BLaER1 (cell line): ENCODE measurements around the gene SLC31A1.
"Not testable (repeated sequence)": the region's sequence is repeated elsewhere in the genome, so short reads cannot be mapped to it uniquely, and the experiment has no call there.

Experiments used
- H3K27ac ChIP-seq: shearing (Covaris generic); formaldehyde crosslinking; 2 replicates; pipeline ENCODE4 v1.8.1; 2022
- H3K27me3 ChIP-seq: shearing (Covaris generic); formaldehyde crosslinking; 2 replicates; pipeline ENCODE4 v1.8.1; 2022
- H3K36me3 ChIP-seq: shearing (Covaris generic); formaldehyde crosslinking; 2 replicates; pipeline ENCODE4 v1.8.1; 2022
- H3K4me1 ChIP-seq: shearing (Covaris generic); formaldehyde crosslinking; 2 replicates; pipeline ENCODE4 v1.8.1; 2022
- H3K4me2 ChIP-seq: shearing (Covaris generic); formaldehyde crosslinking; 2 replicates; pipeline ENCODE4 v1.8.1; 2022
- H3K4me3 ChIP-seq: shearing (Covaris generic); formaldehyde crosslinking; 2 replicates; pipeline ENCODE4 v1.8.1; 2022
- H3K9ac ChIP-seq: shearing (Covaris generic); formaldehyde crosslinking; 2 replicates; pipeline ENCODE4 v1.8.1; 2022
- H3K9me3 ChIP-seq: shearing (Covaris generic); formaldehyde crosslinking; 2 replicates; pipeline ENCODE4 v1.8.1; 2022
- H4K20me1 ChIP-seq: shearing (Covaris generic); formaldehyde crosslinking; 2 replicates; pipeline ENCODE4 v1.8.1; 2022
- Cebpa-rat ChIP-seq: shearing (Covaris generic); IDR thresholded peaks from 2 replicates; pipeline ENCODE4 v1.8.1; 2022

The SLC31A1 gene

DNA sequence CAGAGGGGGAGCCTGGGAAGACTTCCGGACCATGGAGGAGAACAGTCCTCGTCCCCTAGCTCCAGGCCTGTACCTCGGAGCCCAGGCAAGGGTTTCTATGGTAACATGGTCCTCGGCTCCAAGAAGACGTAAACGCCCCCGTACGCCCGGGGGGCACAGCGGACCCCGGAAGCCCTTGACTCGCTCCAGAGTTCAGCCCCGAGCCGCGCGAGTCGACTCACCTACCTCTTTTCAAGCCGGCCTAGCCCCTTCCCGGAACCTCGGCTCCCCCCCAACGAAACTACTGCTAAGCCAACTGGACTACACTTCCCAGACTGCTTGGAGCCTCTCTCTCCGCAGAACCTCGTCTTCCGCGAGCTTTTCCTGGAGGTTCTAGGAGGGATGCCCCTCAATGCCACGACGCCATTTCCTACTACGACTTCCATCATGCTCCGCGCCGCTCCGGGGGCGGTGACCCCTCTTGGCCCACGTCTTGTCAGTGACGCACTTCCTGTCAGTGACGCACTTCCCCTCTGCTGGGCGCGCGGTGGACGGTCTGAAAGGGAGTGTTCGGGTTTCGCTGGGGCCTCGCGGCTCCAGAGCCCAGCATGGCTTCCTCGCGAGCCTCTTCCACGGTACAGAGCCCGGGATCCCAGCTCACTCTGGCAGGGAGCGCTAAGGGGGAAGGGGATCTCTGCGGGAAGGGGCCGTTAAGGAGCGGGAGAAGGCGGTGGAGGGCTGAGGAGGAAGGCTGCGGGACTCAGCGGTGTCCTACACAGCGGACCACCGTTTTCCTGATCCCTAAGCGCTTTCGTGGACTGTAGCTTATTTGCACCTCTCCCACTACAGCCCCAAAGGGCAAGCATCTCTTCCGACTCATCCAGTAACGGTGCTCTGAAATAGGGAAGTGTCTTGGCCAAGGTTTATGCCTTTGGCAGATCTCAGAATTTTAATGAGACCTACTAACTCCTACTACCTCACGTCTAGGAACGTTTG, 54.1 kb downstream of the SLC31A1 start, which contains the start of the genes CDC26 and PRPF4:
CDC26 (minus strand) TSS at position 416 of the 975 bp plus-strand sequence. CDS start 3,065 bp downstream, outside the sequence.
PRPF4 (plus strand) TSS at position 502 of the 975 bp plus-strand sequence; CDS start at position 588, 86 bp downstream.
- peaks cover 68% of the 10 kb centered on the region for H3K36me3 ChIP-seq
- peak within 1 kb of the TSS; percentile 86 for H3K4me3 ChIP-seq
- H3K9ac ChIP-seq: peak within 1 kb of the TSS; percentile 92

GRCh38 chr9:113278840-113279239, 57.5 kb downstream of the SLC31A1 start:
- TF ChIP-seq Cebpa-rat: no peak
- Histone ChIP-seq H4K20me1 (peaks cover 48% of the 10 kb centered on the region), H3K9ac (no peak overlapping the region; the same call in 1 of the 2 replicates), H3K27me3 (no peaks in the 10 kb centered on the region), H3K36me3 (peaks cover 71% of the 10 kb centered on the region), H3K4me3 (no peak overlapping the region), H3K27ac (no peak overlapping the region), H3K4me2 (no peak overlapping the region), H3K9me3 (no peaks in the 10 kb centered on the region), H3K4me1 (peaks cover 27% of the 10 kb centered on the region)

More for the DNA sequence above, 54.1 kb downstream of the SLC31A1 start, which contains the start of the genes CDC26 and PRPF4:
- Histone ChIP-seq H3K9me3 (no peaks in the 10 kb centered on the region), H3K4me1 (peaks cover 29% of the 10 kb centered on the region), H3K27me3 (no peaks in the 10 kb centered on the region), H3K27ac (peak within 1 kb of the TSS; percentile 92), H3K4me2 (peak within 1 kb of the TSS; percentile 88), H4K20me1 (peaks cover 30% of the 10 kb centered on the region)
- TF ChIP-seq Cebpa-rat: no peak

DNA sequence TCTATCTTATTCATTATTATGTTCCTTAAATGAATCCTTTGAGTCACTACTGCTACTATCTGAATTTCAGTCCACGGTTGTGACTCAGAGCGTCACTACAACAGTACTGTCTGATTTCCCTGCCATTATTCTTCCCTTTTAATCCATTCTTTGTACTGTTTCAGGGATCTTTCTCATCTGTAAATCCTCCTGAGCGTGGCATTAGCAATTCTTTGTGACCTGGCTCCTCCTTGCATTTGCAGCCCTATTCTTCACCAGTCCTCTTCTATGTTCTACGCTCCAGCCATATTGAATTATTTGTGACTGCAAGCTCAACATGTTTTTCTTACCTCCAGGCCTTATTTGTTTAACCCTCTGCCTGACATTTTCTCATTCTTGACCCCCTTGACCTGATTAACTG, 60.0 kb downstream of the SLC31A1 start:
- H3K27me3 ChIP-seq: no peaks in the 10 kb centered on the region
- no peak for TF ChIP-seq Cebpa-rat
- H3K4me1 ChIP-seq: peaks cover 18% of the 10 kb centered on the region
- no peak overlapping the region for H3K27ac ChIP-seq
- peaks cover 96% of the 10 kb centered on the region for H3K36me3 ChIP-seq
- H3K4me2 ChIP-seq: no peak overlapping the region
- no peak overlapping the region for H3K4me3 ChIP-seq
- H3K9ac ChIP-seq: no peak overlapping the region
- no peaks in the 10 kb centered on the region for H3K9me3 ChIP-seq
- peaks cover 43% of the 10 kb centered on the region for H4K20me1 ChIP-seq

- Histone ChIP-seq H3K4me1 (no peaks in the 10 kb centered on the region), H3K9ac (no peak overlapping the region), H3K4me3 (no peak overlapping the region), H3K36me3 (peaks cover 98% of the 10 kb centered on the region), H3K27me3 (no peaks in the 10 kb centered on the region), H3K27ac (no peak overlapping the region), H4K20me1 (peaks cover 10% of the 10 kb centered on the region), H3K9me3 (no peaks in the 10 kb centered on the region), H3K4me2 (no peak overlapping the region)
- no peak for TF ChIP-seq Cebpa-rat
These were observed 67.7 kb downstream of the SLC31A1 start for GRCh38 chr9:113289091-113289490.

DNA sequence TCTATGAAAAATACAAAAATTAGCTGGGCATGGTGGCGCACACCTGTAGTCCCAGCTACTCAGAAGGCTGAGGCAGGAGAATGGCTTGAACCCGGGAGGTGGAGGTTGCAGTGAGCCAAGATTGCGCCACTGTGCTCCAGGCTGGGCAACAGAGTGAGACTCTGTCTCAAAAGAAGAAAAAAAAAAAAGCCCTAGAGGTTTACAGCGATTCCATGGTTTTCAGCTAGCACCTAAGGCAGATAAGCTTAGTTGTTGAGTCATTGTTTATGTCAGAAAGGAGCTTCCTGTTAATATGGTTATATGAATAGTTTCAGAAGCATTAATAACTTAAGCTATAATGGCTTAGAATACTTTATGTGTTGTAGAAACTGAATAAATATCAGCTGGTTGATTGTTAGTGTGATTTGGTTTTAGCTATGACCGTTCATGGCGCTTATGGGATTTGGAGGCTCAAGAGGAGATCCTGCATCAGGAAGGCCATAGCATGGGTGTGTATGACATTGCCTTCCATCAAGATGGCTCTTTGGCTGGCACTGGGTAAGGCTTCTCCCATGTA, 68.8 kb downstream of the SLC31A1 start:
- Histone ChIP-seq H3K27ac (no peak overlapping the region), H3K27me3 (no peaks in the 10 kb centered on the region), H3K9me3 (no peaks in the 10 kb centered on the region), H4K20me1 (peaks cover 10% of the 10 kb centered on the region; the same call in 1 of the 2 replicates), H3K9ac (no peak overlapping the region), H3K4me2 (no peak overlapping the region), H3K4me3 (no peak overlapping the region), H3K4me1 (no peaks in the 10 kb centered on the region), H3K36me3 (peaks cover 97% of the 10 kb centered on the region)
- TF ChIP-seq Cebpa-rat: no peak

GRCh38 chr9:113293285-113293878, 72.0 kb downstream of the SLC31A1 start:
- Histone ChIP-seq H3K9ac (no peak overlapping the region), H3K36me3 (peaks cover 64% of the 10 kb centered on the region), H3K4me1 (no peaks in the 10 kb centered on the region)

GRCh38 chr9:113296247-113296646, 74.9 kb downstream of the SLC31A1 start:
- H3K27me3 ChIP-seq, H3K27ac ChIP-seq, H3K9me3 ChIP-seq, H3K9ac ChIP-seq, H3K4me1 ChIP-seq, H3K4me2 ChIP-seq, H3K4me3 ChIP-seq, H4K20me1 ChIP-seq: not testable (repeated sequence)
- peaks cover 36% of the 10 kb centered on the region for H3K36me3 ChIP-seq

More at GRCh38 chr9:113293285-113293878, 72.0 kb downstream of the SLC31A1 start:
- no peak overlapping the region for H3K27ac ChIP-seq
- TF ChIP-seq Cebpa-rat: no peak
- no peak overlapping the region for H3K4me3 ChIP-seq
- H3K4me2 ChIP-seq: no peak overlapping the region
- peaks cover 10% of the 10 kb centered on the region; the same call in 1 of the 2 replicates for H4K20me1 ChIP-seq
- no peaks in the 10 kb centered on the region for H3K9me3 ChIP-seq
- no peaks in the 10 kb centered on the region for H3K27me3 ChIP-seq

DNA sequence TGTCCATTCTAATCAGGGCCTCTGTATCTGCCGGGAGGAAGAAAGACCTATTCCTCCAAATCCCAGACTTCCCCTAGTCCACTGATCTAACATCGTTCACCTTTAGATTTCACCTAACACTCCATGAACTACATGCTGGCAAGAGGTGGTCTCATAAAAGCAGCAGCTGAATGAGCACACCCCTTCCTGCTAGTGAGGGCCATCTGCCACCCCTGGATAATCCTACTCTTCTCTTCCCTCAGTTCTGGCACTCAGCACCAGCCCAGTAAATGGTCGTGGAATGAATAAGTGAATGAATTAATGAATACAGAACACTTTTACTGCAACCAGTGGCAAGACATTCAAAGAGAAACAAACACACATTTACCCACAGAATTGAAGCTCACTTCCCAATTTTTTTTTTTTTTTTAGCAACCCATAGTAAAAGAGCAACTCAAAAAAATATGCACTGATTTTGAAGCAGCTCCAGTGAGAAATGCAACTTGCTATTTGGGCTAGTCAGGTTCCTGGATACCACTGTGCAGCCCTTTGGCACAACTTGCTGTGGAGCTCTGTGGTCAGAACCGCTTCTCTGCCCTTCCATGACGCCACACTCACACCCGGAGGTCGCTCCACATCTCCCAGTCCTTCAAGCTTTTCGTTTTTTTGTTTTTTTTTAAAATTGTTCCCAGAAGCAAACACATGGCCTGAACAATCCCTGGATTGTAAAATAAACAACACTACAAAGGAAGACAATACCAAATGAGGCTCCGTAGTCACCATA, 75.6 kb downstream of the SLC31A1 start:
- no peaks in the 10 kb centered on the region for H3K9me3 ChIP-seq
- no peak for TF ChIP-seq Cebpa-rat

GRCh38 chr9:113298311-113298710, 77.0 kb downstream of the SLC31A1 start:
- no peak overlapping the region for H3K4me2 ChIP-seq
- H3K36me3 ChIP-seq: peaks cover 15% of the 10 kb centered on the region
- no peak for TF ChIP-seq Cebpa-rat
- H3K27me3 ChIP-seq: no peaks in the 10 kb centered on the region
- no peak overlapping the region for H3K27ac ChIP-seq
- H3K4me1 ChIP-seq: peaks cover 8% of the 10 kb centered on the region
- no peak overlapping the region for H3K9ac ChIP-seq
- no peak overlapping the region for H3K4me3 ChIP-seq
- H3K9me3 ChIP-seq: no peaks in the 10 kb centered on the region
- no peaks in the 10 kb centered on the region for H4K20me1 ChIP-seq

More for the DNA sequence above, 75.6 kb downstream of the SLC31A1 start:
- Histone ChIP-seq H3K9ac (no peak overlapping the region), H3K4me1 (peaks cover 8% of the 10 kb centered on the region), H4K20me1 (no peaks in the 10 kb centered on the region), H3K4me3 (no peak overlapping the region), H3K4me2 (no peak overlapping the region), H3K27ac (no peak overlapping the region), H3K27me3 (no peaks in the 10 kb centered on the region), H3K36me3 (peaks cover 28% of the 10 kb centered on the region)
